H1 (cell line): ENCODE measurements around the gene SLC12A7. TPM values are rescaled to one million over a fixed set of nuclear protein-coding genes. Genes with fewer than 3 reads are reported as not detected.
"Not testable (repeated sequence)": the region's sequence is repeated elsewhere in the genome, so short reads cannot be mapped to it uniquely, and the experiment has no call there.

Experiments used
- CTCF ChIA-PET: fragments of 300-600 bp; sonication (Branson Sonifier 250); formaldehyde crosslinking; loops from one replicate; lab custom pipeline; 2021; ENCODE audit not compliant: partially characterized antibody; lab: Charles Lee
- POLR2A ChIA-PET: fragments of 300-600 bp; sonication (Branson Sonifier 250); formaldehyde crosslinking; loops from one replicate; lab custom pipeline; 2021; ENCODE audit warnings: inconsistent platforms; ENCODE audit not compliant: partially characterized antibody; lab: Charles Lee
- DNase-seq, 2 experiments: peaks; one replicate each; pipeline versions ENCODE4 v3.0.0 to v3.0.0-alpha.2; 2010 to 2022; ENCODE audit warnings: low spot score in 2 of 2, low read depth in 1 of 2, mixed read lengths in 1 of 2
- FAIRE-seq: peaks from 2 replicates; lab custom pipeline; 2011; peaks lifted over from hg19 to GRCh38; lab: Jason Lieb, UNC
- H2AFZ ChIP-seq: 2 replicates; pipeline ENCODE4 v1.8.1; 2012; ENCODE audit warnings: low read length, inconsistent platforms
- H2AK5ac ChIP-seq: 2 replicates; pipeline ENCODE4 v1.6.1; 2013; ENCODE audit warnings: low read depth, low read length
- H2BK120ac ChIP-seq: replicated peaks from 2 replicates; pipeline ENCODE3; 2013; ENCODE audit warnings: low read depth, low read length, inconsistent platforms
- H2BK12ac ChIP-seq: 2 replicates; pipeline ENCODE4 v1.6.1; 2013; ENCODE audit warnings: low read depth, low read length
- H2BK15ac ChIP-seq: 2 replicates; pipeline ENCODE4 v1.6.1; 2013; ENCODE audit warnings: low read length
- H2BK20ac ChIP-seq: 2 replicates; pipeline ENCODE4 v1.6.1; 2013; ENCODE audit warnings: low read length
- H2BK5ac ChIP-seq: 2 replicates; pipeline ENCODE4 v1.6.1; 2013; ENCODE audit warnings: low read depth, low read length
- H3K14ac ChIP-seq: 2 replicates; pipeline ENCODE4 v1.6.1; 2013; ENCODE audit warnings: inconsistent platforms; ENCODE audit not compliant: insufficient read length
- H3K18ac ChIP-seq: 2 replicates; pipeline ENCODE4 v1.6.1; 2013; ENCODE audit warnings: low read length; ENCODE audit errors: extremely low read depth
- H3K23ac ChIP-seq: 2 replicates; pipeline ENCODE4 v1.6.1; 2013; ENCODE audit warnings: inconsistent platforms; ENCODE audit not compliant: insufficient read length
- H3K23me2 ChIP-seq: 2 replicates; pipeline ENCODE4 v1.6.1; 2013; ENCODE audit warnings: low read depth, low read length
- H3K27ac ChIP-seq: 2 replicates; pipeline ENCODE4 v1.6.1; 2011; ENCODE audit warnings: low read depth, low read length, inconsistent platforms
- H3K27me3 ChIP-seq, 4 experiments: replicated peaks in 1 of 4; 1 replicate in 1 of 4; 2 replicates in 3 of 4; pipeline versions ENCODE4 v1.6.1 to v1.8.1; 2011 to 2013; ENCODE audit warnings: low read length in 3 of 4, mild to moderate bottlenecking in 3 of 4, inconsistent platforms in 2 of 4, mixed read lengths in 2 of 4, moderate library complexity in 1 of 4; ENCODE audit not compliant: control insufficient read depth in 3 of 4, insufficient read depth in 3 of 4; ENCODE audit errors: extremely low read depth in 1 of 4
- H3K36me3 ChIP-seq, 4 experiments: 2 replicates each; pipeline versions ENCODE4 v1.6.1 to v1.8.1; 2011 to 2013; ENCODE audit warnings: mild to moderate bottlenecking in 4 of 4, low read length in 3 of 4, moderate library complexity in 2 of 4, control low read depth in 1 of 4, inconsistent platforms in 1 of 4; ENCODE audit not compliant: insufficient read depth in 4 of 4, control insufficient read depth in 2 of 4
- H3K4ac ChIP-seq: replicated peaks from 2 replicates; pipeline ENCODE3; 2013; ENCODE audit warnings: low read length, low read depth, mixed read lengths, inconsistent platforms; ENCODE audit not compliant: insufficient read length
- H3K4me1 ChIP-seq, 4 experiments: replicated peaks in 1 of 4; 1 replicate in 1 of 4; 2 replicates in 3 of 4; pipeline versions ENCODE4 v1.6.1 to v1.8.1; 2011 to 2013; ENCODE audit warnings: low read length in 3 of 4, inconsistent platforms in 2 of 4, mixed read lengths in 1 of 4; ENCODE audit not compliant: insufficient read depth in 4 of 4, control insufficient read depth in 3 of 4
- H3K4me2 ChIP-seq, 2 experiments: 2 replicates each; pipeline versions ENCODE4 v1.6.1 to v1.8.1; 2011 to 2013; ENCODE audit warnings: low read depth in 2 of 2, low read length in 2 of 2, control low read depth in 1 of 2, inconsistent platforms in 1 of 2, mild to moderate bottlenecking in 1 of 2; ENCODE audit not compliant: insufficient read depth in 1 of 2
- H3K4me3 ChIP-seq, 4 experiments: fragments of 200-600, 300-600 bp in 1 of 4; sonication (generic), shearing (Covaris generic), sonication (Bioruptor Twin) in 1 of 4; 2 replicates each; pipeline versions ENCODE4 v1.5.1 to v1.8.1; 2011 to 2016; ENCODE audit warnings: low read length in 4 of 4, low read depth in 3 of 4, control low read depth in 2 of 4, inconsistent platforms in 2 of 4, mild to moderate bottlenecking in 2 of 4, mixed read lengths in 1 of 4, moderate library complexity in 1 of 4; ENCODE audit not compliant: insufficient read depth in 2 of 4; ENCODE audit errors: extremely low read depth in 1 of 4
- H3K56ac ChIP-seq: replicated peaks from 2 replicates; pipeline ENCODE3; 2013; ENCODE audit warnings: low read depth, mild to moderate bottlenecking, mixed read lengths, low read length, inconsistent platforms; ENCODE audit not compliant: insufficient read length
- H3K79me1 ChIP-seq: 2 replicates; pipeline ENCODE4 v1.6.1; 2013; ENCODE audit warnings: low read depth, low read length, control low read depth
- H3K79me2 ChIP-seq, 2 experiments: 2 replicates each; pipeline versions ENCODE4 v1.6.1 to v1.8.1; 2012 to 2013; ENCODE audit warnings: low read length in 2 of 2, mild to moderate bottlenecking in 2 of 2, inconsistent platforms in 1 of 2; ENCODE audit not compliant: insufficient read depth in 2 of 2, control insufficient read depth in 1 of 2
- H3K9ac ChIP-seq, 4 experiments: replicated peaks in 1 of 4; 1 replicate in 1 of 4; 2 replicates in 3 of 4; pipeline versions ENCODE4 v1.6.1 to v1.8.1; 2011 to 2013; ENCODE audit warnings: low read depth in 3 of 4, low read length in 3 of 4, control low read depth in 2 of 4, mild to moderate bottlenecking in 2 of 4, moderate library complexity in 2 of 4, inconsistent platforms in 1 of 4; ENCODE audit errors: extremely low read depth in 1 of 4
- H3K9me3 ChIP-seq, 2 experiments: 2 replicates each; pipeline versions ENCODE4 v1.6.1 to v1.8.1; 2012 to 2013; ENCODE audit warnings: mild to moderate bottlenecking in 2 of 2, moderate library complexity in 2 of 2, control low read depth in 1 of 2, inconsistent platforms in 1 of 2, low read depth in 1 of 2, low read length in 1 of 2, mixed read lengths in 1 of 2; ENCODE audit not compliant: insufficient read depth in 2 of 2
- H4K20me1 ChIP-seq, 2 experiments: replicated peaks in 1 of 2; 2 replicates each; pipeline versions ENCODE3 to v1.8.1; 2011 to 2013; ENCODE audit warnings: inconsistent platforms in 2 of 2, low read length in 2 of 2, mild to moderate bottlenecking in 1 of 2; ENCODE audit not compliant: insufficient read depth in 2 of 2, control insufficient read depth in 1 of 2
- H4K5ac ChIP-seq: 2 replicates; pipeline ENCODE4 v1.6.1; 2013; ENCODE audit warnings: low read length, low read depth, mixed read lengths, inconsistent platforms; ENCODE audit not compliant: insufficient read length
- H4K8ac ChIP-seq: 2 replicates; pipeline ENCODE4 v1.8.0; 2013; ENCODE audit warnings: mild to moderate bottlenecking, moderate library complexity, low read length, inconsistent platforms; ENCODE audit not compliant: insufficient read depth; ENCODE audit errors: extremely low read depth
- H4K91ac ChIP-seq: replicated peaks from 2 replicates; pipeline ENCODE3; 2013; ENCODE audit warnings: low read length, mixed read lengths, inconsistent platforms; ENCODE audit not compliant: insufficient read length
- WGBS, 2 experiments: shearing (Covaris generic) in 1 of 2; methylation state at CpG; one replicate each; pipeline versions ENCODE4 v1.1.6 to v1.1.7; 2013 to 2015; ENCODE audit warnings: low lambda C conversion rate in 2 of 2, mixed read lengths in 2 of 2, inconsistent platforms in 1 of 2, low coverage in 1 of 2, missing lambda C conversion rate in 1 of 2; ENCODE audit not compliant: insufficient replicate concordance in 2 of 2, insufficient coverage in 1 of 2, insufficient read length in 1 of 2; ENCODE audit errors: extremely low coverage in 1 of 2, missing lambda C conversion rate in 1 of 2; 5-methylcytosine and 5-hydroxymethylcytosine counted together
- polyA plus RNA-seq, 7 experiments: library from polyadenylated mRNA; depleted of rRNA in 3 of 7; stranded (reverse) in 5 of 7; unstranded in 2 of 7; fragments of >200 nt in 5 of 7; fragments of 200-250 nt in 2 of 7; gene quantifications; 1 replicate in 5 of 7; 2 replicates in 1 of 7; 4 replicates in 1 of 7; pipeline versions ENCODE4 v1.2.1 to v1.2.3, GENCODE V29; 2011 to 2013; ENCODE audit warnings: missing spikeins in 2 of 7, mixed read lengths in 2 of 7
- total RNA-seq: library from RNA; stranded (reverse); fragmentation: NEBNext Ultra II Directional; extraction: Animal tissue kit (Norgen Biotek cat#: 25700); gene quantifications from 2 replicates; pipeline ENCODE4 v1.2.1, GENCODE V29; 2021

SLC12A7 gene
- total and polyA plus RNA-seq, 2 of the 8 experiments (the other 6 are each of a cell fraction or from before 2014, with no cell fraction given), result 23.5 to 39.7 TPM

DNA sequence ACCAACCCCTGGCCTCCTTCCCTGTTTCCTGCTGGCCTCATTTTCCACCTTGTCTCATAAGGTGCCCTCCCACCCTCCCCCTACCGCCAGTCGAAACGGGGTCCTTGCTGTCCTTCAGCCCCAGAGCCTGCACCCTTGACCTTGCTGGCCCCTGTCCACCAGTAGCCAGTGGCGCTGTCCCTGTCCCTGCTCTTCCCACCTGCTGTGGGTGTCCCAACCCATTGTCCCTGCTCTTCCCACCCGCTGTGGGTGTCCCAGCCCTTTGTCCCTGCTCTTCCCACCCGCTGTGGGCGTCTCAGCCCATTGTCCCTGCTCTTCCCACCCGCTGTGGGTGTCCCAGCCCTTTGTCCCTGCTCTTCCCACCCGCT is 89.9 kb downstream of the SLC12A7 start:
- not testable (repeated sequence) for H4K5ac ChIP-seq, H3K9me3 ChIP-seq, H3K27ac ChIP-seq, H4K91ac ChIP-seq, H3K4ac ChIP-seq, H3K14ac ChIP-seq, H2BK15ac ChIP-seq, H2AFZ ChIP-seq, H3K4me3 ChIP-seq, H4K8ac ChIP-seq, H3K79me2 ChIP-seq, H2BK20ac ChIP-seq, H2AK5ac ChIP-seq, H3K23me2 ChIP-seq, H3K36me3 ChIP-seq, FAIRE-seq, H3K79me1 ChIP-seq, H3K9ac ChIP-seq, DNase-seq, H3K18ac ChIP-seq, H3K23ac ChIP-seq, H2BK120ac ChIP-seq, H3K27me3 ChIP-seq, H2BK12ac ChIP-seq, H4K20me1 ChIP-seq, H3K56ac ChIP-seq
- 83% methylated on average over 5 of the region's 9 CpGs; no CpG with 5 or more reads in 1 of the 2 experiments for WGBS, 2 experiments
- CTCF ChIA-PET, result interaction anchor here (3.3 kb wide), 1 partner anchor 12 kb away, joined by 38 read pairs; the partner anchor contains the start of gene NKD2
- Histone ChIP-seq H2BK5ac (peak overlapping the region; percentile 80; the same call in 1 of the 2 replicates), H3K4me1 (peaks cover 0 to 12% (median 5%) of the 10 kb centered on the region in 4 experiments; a peak in 4 of 7 replicates), H3K4me2 (peak overlapping the region in 1 of 2 experiments; percentile 22; a peak in 1 of 4 replicates)
- POLR2A ChIA-PET, result interaction anchor here (1.5 kb wide), 1 partner anchor 13 kb away, joined by 3 read pairs; the partner anchor contains the start of gene NKD2
